HEK293 (cell line): ENCODE measurements around the gene INHA.

Experiments used
- CTCF ChIA-PET: fragments of 350-600 bp; formaldehyde crosslinking; extraction: SDS; loops from one replicate; lab custom pipeline; 2021; ENCODE audit warnings: antibody characterized with exemption; lab: Yijun Ruan, JAX
- POLR2A ChIA-PET: fragments of 300-600 bp; formaldehyde crosslinking; extraction: SDS; loops from one replicate; lab custom pipeline; 2020; ENCODE audit warnings: antibody characterized with exemption, inconsistent platforms; lab: Yijun Ruan, JAX
- H3K27ac ChIP-seq: fragments of 200-500 bp; sonication (Bioruptor generic); 2 replicates; pipeline ENCODE4 v1.5.1; 2014; ENCODE audit warnings: low read depth, low read length, control low read depth, inconsistent platforms; ENCODE audit errors: extremely low read depth
- H3K36me3 ChIP-seq, 2 experiments: fragments of 200-500 bp in 1 of 2; sonication (Bioruptor generic) in 1 of 2; 1 replicate in 1 of 2; 2 replicates in 1 of 2; pipeline ENCODE4 v1.5.1; 2014 to 2017; ENCODE audit warnings: inconsistent platforms in 2 of 2, low read length in 2 of 2; ENCODE audit not compliant: control insufficient read depth in 2 of 2, insufficient read depth in 1 of 2
- H3K4me1 ChIP-seq: fragments of 200-500 bp; sonication (Bioruptor generic); 2 replicates; pipeline ENCODE4 v1.5.1; 2014; ENCODE audit warnings: mild to moderate bottlenecking, low read length, inconsistent platforms; ENCODE audit not compliant: control insufficient read depth, insufficient read depth
- H3K4me3 ChIP-seq: 2 replicates; pipeline ENCODE4 v1.5.1; 2011; ENCODE audit warnings: low read depth, mild to moderate bottlenecking, control low read depth, low read length, moderate library complexity
- H3K9me3 ChIP-seq: fragments of 200-500 bp; sonication (Bioruptor generic); 2 replicates; pipeline ENCODE4 v1.5.1; 2014; ENCODE audit warnings: low read depth, low read length, inconsistent platforms; ENCODE audit not compliant: control insufficient read depth, insufficient read depth
- BCL11B ChIP-seq: fragments of 450-650 bp; formaldehyde crosslinking; IDR thresholded peaks from 2 replicates; pipeline ENCODE4 v1.5.1; 2016; ENCODE audit warnings: low read depth, missing biosample characterization, missing genetic modification characterization
- GLIS2 ChIP-seq: fragments of 450-650 bp; formaldehyde crosslinking; IDR thresholded peaks from 2 replicates; pipeline ENCODE4 v1.5.1; 2016; ENCODE audit warnings: missing biosample characterization, missing genetic modification characterization
- HOXC10 ChIP-seq: sonication (generic); formaldehyde crosslinking; IDR thresholded peaks from 2 replicates; pipeline ENCODE4 v1.8.1; 2023; ENCODE audit warnings: mild to moderate bottlenecking, missing genetic modification reagents
- KLF16 ChIP-seq: fragments of 450-650 bp; formaldehyde crosslinking; IDR thresholded peaks from 2 replicates; pipeline ENCODE4 v1.5.1; 2017; ENCODE audit warnings: missing biosample characterization, missing genetic modification characterization
- PBX3 ChIP-seq: sonication (generic); formaldehyde crosslinking; IDR thresholded peaks from 2 replicates; pipeline ENCODE4 v1.8.1; 2022; ENCODE audit warnings: mild to moderate bottlenecking, moderate library complexity, missing genetic modification reagents
- YY2 ChIP-seq: fragments of 450-650 bp; formaldehyde crosslinking; IDR thresholded peaks from 2 replicates; pipeline ENCODE4 v1.5.1; 2016; ENCODE audit warnings: missing biosample characterization, missing genetic modification characterization
- ZBTB21 ChIP-seq: fragments of 450-650 bp; formaldehyde crosslinking; IDR thresholded peaks from 2 replicates; pipeline ENCODE4 v1.5.1; 2017; ENCODE audit warnings: missing biosample characterization, missing genetic modification characterization
- ZNF114 ChIP-seq: fragments of 450-650 bp; formaldehyde crosslinking; IDR thresholded peaks from 2 replicates; pipeline ENCODE4 v1.5.0; 2017; ENCODE audit warnings: missing biosample characterization, missing genetic modification characterization
- ZNF155 ChIP-seq: fragments of 450-650 bp; formaldehyde crosslinking; IDR thresholded peaks from 2 replicates; pipeline ENCODE4 v1.5.1; 2016; ENCODE audit warnings: missing biosample characterization, missing genetic modification characterization
- ZNF169 ChIP-seq: fragments of 450-650 bp; formaldehyde crosslinking; IDR thresholded peaks from 2 replicates; pipeline ENCODE4 v1.5.1; 2016; ENCODE audit warnings: missing biosample characterization, missing genetic modification characterization
- ZNF184 ChIP-seq: fragments of 450-650 bp; IDR thresholded peaks from 2 replicates; pipeline ENCODE4 v1.5.1; 2018; ENCODE audit warnings: missing biosample characterization, mild to moderate bottlenecking, missing genetic modification characterization
- ZNF211 ChIP-seq: fragments of 450-650 bp; formaldehyde crosslinking; IDR thresholded peaks from 2 replicates; pipeline ENCODE4 v1.5.1; 2016; ENCODE audit warnings: low read depth, missing biosample characterization, missing genetic modification characterization
- ZNF23 ChIP-seq: fragments of 450-650 bp; formaldehyde crosslinking; IDR thresholded peaks from 2 replicates; pipeline ENCODE4 v1.5.1; 2016; ENCODE audit warnings: missing biosample characterization, missing genetic modification characterization, borderline replicate concordance
- ZNF248 ChIP-seq: fragments of 450-650 bp; formaldehyde crosslinking; IDR thresholded peaks from 2 replicates; pipeline ENCODE4 v1.5.1; 2017; ENCODE audit warnings: missing biosample characterization, missing genetic modification characterization
- ZNF311 ChIP-seq: fragments of 450-650 bp; formaldehyde crosslinking; IDR thresholded peaks from 2 replicates; pipeline ENCODE4 v1.5.1; 2017; ENCODE audit warnings: missing biosample characterization, missing genetic modification characterization, borderline replicate concordance
- ZNF341 ChIP-seq: fragments of 450-650 bp; formaldehyde crosslinking; IDR thresholded peaks from 2 replicates; pipeline ENCODE4; 2016; ENCODE audit warnings: low read depth, missing biosample characterization, missing genetic modification characterization
- ZNF366 ChIP-seq: fragments of 450-650 bp; formaldehyde crosslinking; conservative IDR thresholded peaks from 2 replicates; pipeline ENCODE4 v1.5.1; 2016; ENCODE audit warnings: missing biosample characterization, missing genetic modification characterization
- ZNF423 ChIP-seq: fragments of 450-650 bp; formaldehyde crosslinking; IDR thresholded peaks from 2 replicates; pipeline ENCODE4 v1.5.1; 2016; ENCODE audit warnings: missing biosample characterization, missing genetic modification characterization
- ZNF473 ChIP-seq: fragments of 450-650 bp; formaldehyde crosslinking; IDR thresholded peaks from 2 replicates; pipeline ENCODE4 v1.5.1; 2017; ENCODE audit warnings: missing biosample characterization, missing genetic modification characterization
- ZNF521 ChIP-seq: fragments of 450-650 bp; formaldehyde crosslinking; IDR thresholded peaks from 2 replicates; pipeline ENCODE4 v1.5.1; 2017; ENCODE audit warnings: missing biosample characterization, mild to moderate bottlenecking, missing genetic modification characterization
- ZNF548 ChIP-seq: fragments of 450-650 bp; formaldehyde crosslinking; IDR thresholded peaks from 2 replicates; pipeline ENCODE4 v1.5.1; 2016; ENCODE audit warnings: missing biosample characterization, missing genetic modification characterization
- ZNF600 ChIP-seq: fragments of 450-650 bp; formaldehyde crosslinking; IDR thresholded peaks from 2 replicates; pipeline ENCODE4 v1.5.1; 2016; ENCODE audit warnings: missing biosample characterization, missing genetic modification characterization
- ZNF639 ChIP-seq: fragments of 450-650 bp; formaldehyde crosslinking; IDR thresholded peaks from 2 replicates; pipeline ENCODE4 v1.5.1; 2016; ENCODE audit warnings: missing biosample characterization, missing genetic modification characterization
- ZNF660 ChIP-seq: fragments of 450-650 bp; IDR thresholded peaks from 2 replicates; pipeline ENCODE4 v1.5.1; 2018; ENCODE audit warnings: missing biosample characterization, mild to moderate bottlenecking, missing genetic modification characterization
- ZNF843 ChIP-seq: fragments of 450-650 bp; formaldehyde crosslinking; IDR thresholded peaks from 2 replicates; pipeline ENCODE4 v1.5.1; 2016; ENCODE audit warnings: missing biosample characterization, missing genetic modification characterization
- TF ChIP-seq, protein P1 (sequence below): fragments of 450-650 bp; IDR thresholded peaks from 2 replicates; pipeline ENCODE4 v1.5.1; 2018; ENCODE audit warnings: missing biosample characterization, mild to moderate bottlenecking, missing genetic modification characterization
- TF ChIP-seq, protein P2 (sequence below): fragments of 450-650 bp; formaldehyde crosslinking; IDR thresholded peaks from 2 replicates; pipeline ENCODE4 v1.5.1; 2016; ENCODE audit warnings: missing biosample characterization, missing genetic modification characterization

INHA gene

GRCh38 chr2:219591091-219591490, 19.0 kb downstream of the INHA start:
- Histone ChIP-seq H3K9me3 (no peaks in the 10 kb centered on the region), H3K4me3 (no peak overlapping the region), H3K4me1 (peaks cover 6% of the 10 kb centered on the region), H3K36me3 (no peaks in the 10 kb centered on the region), H3K27ac (no peak overlapping the region)
- CTCF ChIA-PET = interaction anchor here (0.7 kb wide), 1 partner anchor 49 kb away, joined by 4 read pairs; no protein-coding TSS in a partner anchor
- POLR2A ChIA-PET = interaction anchor here (0.6 kb wide), 1 partner anchor 9 kb away, joined by 7 read pairs; no protein-coding TSS in a partner anchor
- TF ChIP-seq ZNF366 (tag by site-specific recombination) (no peak), HOXC10 (no peak), ZNF660 (tag by site-specific recombination) (no peak), GLIS2 (tag by site-specific recombination) (no peak), ZNF639 (tag by site-specific recombination) (no peak), ZNF248 (tag by site-specific recombination) (no peak), ZNF184 (tag by site-specific recombination) (no peak), ZNF311 (tag by site-specific recombination) (no peak), ZNF341 (no peak), ZNF23 (no peak)
- TF ChIP-seq, protein P1, sequence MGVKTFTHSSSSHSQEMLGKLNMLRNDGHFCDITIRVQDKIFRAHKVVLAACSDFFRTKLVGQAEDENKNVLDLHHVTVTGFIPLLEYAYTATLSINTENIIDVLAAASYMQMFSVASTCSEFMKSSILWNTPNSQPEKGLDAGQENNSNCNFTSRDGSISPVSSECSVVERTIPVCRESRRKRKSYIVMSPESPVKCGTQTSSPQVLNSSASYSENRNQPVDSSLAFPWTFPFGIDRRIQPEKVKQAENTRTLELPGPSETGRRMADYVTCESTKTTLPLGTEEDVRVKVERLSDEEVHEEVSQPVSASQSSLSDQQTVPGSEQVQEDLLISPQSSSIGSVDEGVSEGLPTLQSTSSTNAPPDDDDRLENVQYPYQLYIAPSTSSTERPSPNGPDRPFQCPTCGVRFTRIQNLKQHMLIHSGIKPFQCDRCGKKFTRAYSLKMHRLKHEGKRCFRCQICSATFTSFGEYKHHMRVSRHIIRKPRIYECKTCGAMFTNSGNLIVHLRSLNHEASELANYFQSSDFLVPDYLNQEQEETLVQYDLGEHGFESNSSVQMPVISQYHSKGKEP (tag by site-specific recombination) = no peak
- TF ChIP-seq, protein P2, sequence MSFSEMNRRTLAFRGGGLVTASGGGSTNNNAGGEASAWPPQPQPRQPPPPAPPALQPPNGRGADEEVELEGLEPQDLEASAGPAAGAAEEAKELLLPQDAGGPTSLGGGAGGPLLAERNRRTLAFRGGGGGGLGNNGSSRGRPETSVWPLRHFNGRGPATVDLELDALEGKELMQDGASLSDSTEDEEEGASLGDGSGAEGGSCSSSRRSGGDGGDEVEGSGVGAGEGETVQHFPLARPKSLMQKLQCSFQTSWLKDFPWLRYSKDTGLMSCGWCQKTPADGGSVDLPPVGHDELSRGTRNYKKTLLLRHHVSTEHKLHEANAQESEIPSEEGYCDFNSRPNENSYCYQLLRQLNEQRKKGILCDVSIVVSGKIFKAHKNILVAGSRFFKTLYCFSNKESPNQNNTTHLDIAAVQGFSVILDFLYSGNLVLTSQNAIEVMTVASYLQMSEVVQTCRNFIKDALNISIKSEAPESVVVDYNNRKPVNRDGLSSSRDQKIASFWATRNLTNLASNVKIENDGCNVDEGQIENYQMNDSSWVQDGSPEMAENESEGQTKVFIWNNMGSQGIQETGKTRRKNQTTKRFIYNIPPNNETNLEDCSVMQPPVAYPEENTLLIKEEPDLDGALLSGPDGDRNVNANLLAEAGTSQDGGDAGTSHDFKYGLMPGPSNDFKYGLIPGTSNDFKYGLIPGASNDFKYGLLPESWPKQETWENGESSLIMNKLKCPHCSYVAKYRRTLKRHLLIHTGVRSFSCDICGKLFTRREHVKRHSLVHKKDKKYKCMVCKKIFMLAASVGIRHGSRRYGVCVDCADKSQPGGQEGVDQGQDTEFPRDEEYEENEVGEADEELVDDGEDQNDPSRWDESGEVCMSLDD = no peak

DNA sequence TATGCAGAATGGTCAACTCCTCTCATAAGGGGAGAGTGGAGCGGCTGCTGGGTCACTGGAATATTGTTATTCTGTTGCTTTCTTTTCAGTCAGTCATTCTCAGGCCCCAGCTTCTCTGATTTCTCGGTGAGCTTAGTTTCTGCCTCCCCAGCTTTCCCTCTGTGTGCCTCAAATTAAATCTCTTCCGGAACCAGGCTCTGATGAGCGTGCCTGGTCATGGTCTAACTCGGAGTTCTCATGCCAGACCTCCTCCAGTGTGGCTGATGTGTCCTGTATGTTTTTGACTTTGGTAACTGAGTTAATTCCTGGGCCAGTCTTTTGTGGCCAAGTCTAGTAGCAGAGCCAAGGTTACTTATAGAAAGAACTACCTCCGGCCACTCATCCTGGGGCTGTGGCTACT, 20.6 kb downstream of the INHA start:
- Histone ChIP-seq H3K36me3 (no peaks in the 10 kb centered on the region), H3K4me1 (peaks cover 6% of the 10 kb centered on the region), H3K27ac (no peak overlapping the region), H3K4me3 (no peak overlapping the region), H3K9me3 (no peaks in the 10 kb centered on the region)
- ChIA-PET CTCF (interaction anchor here (0.7 kb wide), 1 partner anchor 48 kb away, joined by 3 read pairs; no protein-coding TSS in a partner anchor), POLR2A (interaction anchor here (0.7 kb wide), 1 partner anchor 33 kb away, joined by 3 read pairs; no protein-coding TSS in a partner anchor)
- TF ChIP-seq KLF16 (tag by site-specific recombination) (no peak), ZNF843 (tag by site-specific recombination) (no peak), ZNF155 (tag by site-specific recombination) (no peak), ZNF600 (tag by site-specific recombination) (no peak), ZNF423 (no peak), ZBTB21 (tag by site-specific recombination) (no peak), ZNF548 (tag by site-specific recombination) (no peak), PBX3 (CRISPR knock-in tag) (no peak), BCL11B (tag by site-specific recombination) (no peak), ZNF521 (no peak), YY2 (tag by site-specific recombination) (no peak), ZNF114 (no peak), ZNF169 (tag by site-specific recombination) (no peak), ZNF211 (tag by site-specific recombination) (no peak), ZNF473 (tag by site-specific recombination) (no peak)
